K562 (cell line): Measurements from ENCODE around the gene ZMYND8. TPM values are rescaled to one million over a fixed set of nuclear protein-coding genes. Genes with fewer than 3 reads are reported as not detected.

Experiments
- ATAC-seq: fragments of 200-7000 bp; cut with Tn5 transposase; 3 replicates; pipeline ENCODE4 v1.9.1; 2020; ENCODE audit warnings: moderate library complexity
- BruUV-seq: library from RNA; stranded (reverse); fragments of 400-500 nt; replicated peaks from 2 replicates; lab custom pipeline; 2021; lab: Mats Ljungman, UMichigan
- CTCF ChIA-PET: fragments of 300-600 bp; formaldehyde crosslinking; extraction: SDS; loops from one replicate; lab custom pipeline; 2021; ENCODE audit warnings: low intra/inter-chr PET ratio; lab: Yijun Ruan, JAX
- POLR2A ChIA-PET: fragments of 300-600, 350-650 bp; sonication (Branson Sonifier 250); formaldehyde crosslinking; extraction: SDS; loops from one replicate; lab custom pipeline; 2021; ENCODE audit warnings: antibody characterized with exemption, inconsistent platforms; lab: Yijun Ruan, JAX
- DNase-seq, 4 experiments: peaks; one replicate each; pipeline versions ENCODE4 v3.0.0 to v3.0.0-alpha.2; 2011 to 2018; ENCODE audit warnings: low spot score in 3 of 4, mixed read lengths in 3 of 4; ENCODE audit errors: extremely low read depth in 1 of 4
- FAIRE-seq: peaks from 2 replicates; lab custom pipeline; 2011; peaks lifted over from hg19 to GRCh38; lab: Jason Lieb, UNC
- H2AFZ ChIP-seq: 2 replicates; pipeline ENCODE4 v1.6.0; 2011; ENCODE audit warnings: low read depth, low read length, control low read depth, inconsistent platforms
- H3K27ac ChIP-seq: fragments of 200-600 bp; 3 replicates; pipeline ENCODE4 v1.8.0; 2011; ENCODE audit warnings: low read depth, mild to moderate bottlenecking, control low read depth, inconsistent platforms, low read length, moderate library complexity, mixed read lengths; ENCODE audit errors: extremely low read depth
- H3K27me3 ChIP-seq, 2 experiments: fragments of 300-600 bp in 1 of 2; 2 replicates in 1 of 2; 3 replicates in 1 of 2; pipeline versions ENCODE4 v1.6.0 to v1.8.0; 2011; ENCODE audit warnings: inconsistent platforms in 2 of 2, low read length in 2 of 2, mild to moderate bottlenecking in 1 of 2, mixed read lengths in 1 of 2, moderate library complexity in 1 of 2; ENCODE audit not compliant: control insufficient read depth in 2 of 2, insufficient read depth in 2 of 2
- H3K36me3 ChIP-seq: fragments of 300-600 bp; 3 replicates; pipeline ENCODE4 v1.8.0; 2011; ENCODE audit warnings: mild to moderate bottlenecking, low read length, inconsistent platforms; ENCODE audit not compliant: control insufficient read depth, insufficient read depth
- H3K4me1 ChIP-seq, 2 experiments: fragments of 200-600 bp in 1 of 2; replicated peaks in 1 of 2; 2 replicates in 1 of 2; 3 replicates in 1 of 2; pipeline versions ENCODE4 v1.5.1 to v1.8.0; 2011; ENCODE audit warnings: inconsistent platforms in 2 of 2, low read length in 2 of 2, mild to moderate bottlenecking in 1 of 2, mixed read lengths in 1 of 2, moderate library complexity in 1 of 2; ENCODE audit not compliant: control insufficient read depth in 2 of 2, insufficient read depth in 2 of 2
- H3K4me2 ChIP-seq: 2 replicates; pipeline ENCODE4 v1.6.1; 2011; ENCODE audit warnings: low read length, control low read depth, inconsistent platforms, mixed read lengths; ENCODE audit not compliant: insufficient read depth
- H3K4me3 ChIP-seq: fragments of 200-600 bp; sonication (generic), shearing (Covaris generic); 2 replicates; pipeline ENCODE4 v1.5.1; 2016; ENCODE audit warnings: control low read depth, inconsistent platforms
- H3K79me2 ChIP-seq: fragments of 200-600 bp; 3 replicates; pipeline ENCODE4 v1.8.0; 2011; ENCODE audit warnings: low read length, inconsistent platforms; ENCODE audit not compliant: control insufficient read depth, insufficient read depth
- H3K9ac ChIP-seq, 2 experiments: 2 replicates each; pipeline versions ENCODE4 v1.6.0 to v1.6.1; 2011; ENCODE audit warnings: low read depth in 2 of 2, low read length in 2 of 2, control low read depth in 1 of 2, inconsistent platforms in 1 of 2, mild to moderate bottlenecking in 1 of 2, mixed read lengths in 1 of 2; ENCODE audit not compliant: insufficient read depth in 1 of 2
- H3K9me1 ChIP-seq: one replicate; pipeline ENCODE4 v1.6.0; 2011; ENCODE audit warnings: inconsistent platforms, mild to moderate bottlenecking, low read length, moderate library complexity; ENCODE audit not compliant: control insufficient read depth, insufficient read depth
- H3K9me3 ChIP-seq: replicated peaks from 2 replicates; pipeline ENCODE4 v1.5.1; 2011; ENCODE audit warnings: low read depth, low read length, inconsistent platforms; ENCODE audit not compliant: control insufficient read depth, insufficient read depth
- H4K20me1 ChIP-seq: replicated peaks from 2 replicates; pipeline ENCODE4 v1.6.1; 2011; ENCODE audit warnings: low read length, inconsistent platforms, mixed read lengths; ENCODE audit not compliant: control insufficient read depth, insufficient read depth
- CREB5 ChIP-seq: fragments of 250-450 bp; sonication (Bioruptor Pico); IDR thresholded peaks from 2 replicates; pipeline ENCODE4 v1.5.0; 2020; ENCODE audit warnings: mild to moderate bottlenecking
- ETV1 ChIP-seq: fragments of 450-650 bp; conservative IDR thresholded peaks from 2 replicates; pipeline ENCODE4 v1.6.1; 2016; ENCODE audit warnings: missing genetic modification characterization, control low read depth, low read depth, missing compliant biosample characterization
- FOXK1 ChIP-seq: sonication (generic); formaldehyde crosslinking; IDR thresholded peaks from 2 replicates; pipeline ENCODE4 v1.8.0; 2022; ENCODE audit warnings: missing genetic modification reagents, mild to moderate bottlenecking, borderline replicate concordance
- HLTF ChIP-seq: fragments of 450-650 bp; IDR thresholded peaks from 2 replicates; pipeline ENCODE4 v1.6.1; 2016
- MECOM ChIP-seq: fragments of 250-450 bp; sonication (Bioruptor Pico); IDR thresholded peaks from 2 replicates; pipeline ENCODE4 v1.8.0; 2022; ENCODE audit warnings: inconsistent platforms
- NR1H2 ChIP-seq: sonication (generic); formaldehyde crosslinking; IDR thresholded peaks from 2 replicates; pipeline ENCODE4 v1.4.0; 2020; ENCODE audit warnings: mild to moderate bottlenecking, missing genetic modification reagents
- RBM22 ChIP-seq: fragments of 200-400 bp; formaldehyde crosslinking; IDR thresholded peaks from 2 replicates; pipeline ENCODE4 v1.6.1; 2018; ENCODE audit warnings: low read length, low read depth; ENCODE audit not compliant: poor library complexity, severe bottlenecking
- SRF ChIP-seq, 2 experiments: fragments of 250-450, 450-650 bp in 1 of 2; sonication (Bioruptor Pico) in 1 of 2; sonication (generic) in 1 of 2; formaldehyde crosslinking; IDR thresholded peaks; 2 replicates each; pipeline versions ENCODE4 v1.5.0 to v1.5.1; 2020 to 2022; ENCODE audit warnings: mild to moderate bottlenecking in 1 of 2, missing genetic modification reagents in 1 of 2
- SRSF3 ChIP-seq: fragments of 200-400 bp; formaldehyde crosslinking; IDR thresholded peaks from 2 replicates; pipeline ENCODE4 v1.6.1; 2016; ENCODE audit warnings: mild to moderate bottlenecking, low read length, moderate library complexity; ENCODE audit not compliant: insufficient read depth
- SUPT5H ChIP-seq: fragments of 450-650 bp; IDR thresholded peaks from 2 replicates; pipeline ENCODE4 v1.6.1; 2016
- THRB ChIP-seq: fragments of 450-650 bp; formaldehyde crosslinking; conservative IDR thresholded peaks from 2 replicates; pipeline ENCODE4 v1.4.0; 2022; ENCODE audit warnings: mild to moderate bottlenecking, missing genetic modification characterization
- ZBTB11 ChIP-seq, 3 experiments: fragments of 200-800 bp in 1 of 3; fragments of 250-450 bp in 1 of 3; fragments of 450-650 bp in 1 of 3; sonication (Bioruptor Pico) in 1 of 3; sonication (Bioruptor generic) in 1 of 3; formaldehyde crosslinking in 1 of 3; IDR thresholded peaks; 2 replicates each; pipeline versions ENCODE4 v1.6.1 to v1.8.0; 2016 to 2022; ENCODE audit warnings: mild to moderate bottlenecking in 2 of 3, missing genetic modification characterization in 2 of 3, missing compliant biosample characterization in 1 of 3, moderate library complexity in 1 of 3
- ZNF146 ChIP-seq: IDR thresholded peaks from one replicate; pipeline ENCODE4 v1.6.1; 2018; ENCODE audit warnings: missing compliant biosample characterization; ENCODE audit not compliant: unreplicated experiment
- ZNF184 ChIP-seq: sonication (generic); formaldehyde crosslinking; IDR thresholded peaks from 2 replicates; pipeline ENCODE4 v1.5.0; 2020; ENCODE audit warnings: missing genetic modification reagents
- ZNF76 ChIP-seq: fragments of 250-450 bp; sonication (Bioruptor Pico); IDR thresholded peaks from 2 replicates; pipeline ENCODE4 v1.4.0; 2020; ENCODE audit warnings: mild to moderate bottlenecking, moderate library complexity, borderline replicate concordance
- WGBS: fragments of 100-300 bp; shearing (Covaris generic); methylation state at CpG from one replicate; pipeline ENCODE4 v1.1.6; 2016; ENCODE audit warnings: low coverage, mixed read lengths; ENCODE audit not compliant: insufficient coverage; ENCODE audit errors: missing lambda C conversion rate; 5-methylcytosine and 5-hydroxymethylcytosine counted together
- in situ Hi-C: fragments of 300-500 bp; cut with MboI; formaldehyde crosslinking; loops from 4 replicates; pipeline ENCODE4 v1.15.0; 2018; ENCODE audit warnings: inconsistent platforms, mixed read lengths
- intact Hi-C: fragments of 100-400 bp; cut with micrococcal nuclease; formaldehyde crosslinking; loops from 2 replicates; pipeline ENCODE4 v1.14.2; 2022
- polyA plus RNA-seq, 8 experiments: library from polyadenylated mRNA; depleted of rRNA in 4 of 8; stranded (reverse) in 5 of 8; unstranded in 3 of 8; fragments of >200 nt; fragmentation: Nextera tagmentation in 2 of 8; fragmentation: Illumina TruSeq in 1 of 8; extraction: Ambion mirVana in 2 of 8; extraction: Trizol in 1 of 8; gene quantifications; 2 replicates each; pipeline versions ENCODE4 v1.2.1 to v1.2.3, GENCODE V29; 2011 to 2014; ENCODE audit warnings: inconsistent platforms in 1 of 8, missing spikeins in 1 of 8
- total RNA-seq, 7 experiments: library from RNA; depleted of rRNA in 6 of 7; stranded (reverse); fragments of >200 nt in 6 of 7; fragmentation: Illumina TruSeq in 2 of 7; extraction: Trizol in 2 of 7; gene quantifications; 2 replicates each; pipeline versions ENCODE4 v1.2.1 to v1.2.3, GENCODE V29; 2011 to 2021; ENCODE audit warnings: low replicate concordance in 1 of 7
- TF ChIP-seq, protein P1 (sequence below): IDR thresholded peaks from 2 replicates; pipeline ENCODE4 v1.6.1; 2014; ENCODE audit warnings: antibody characterized with exemption

Gene ZMYND8
- total and polyA plus RNA-seq, 9 of the 15 experiments (the other 6 are each of a cell fraction or from before 2014, with no cell fraction given): 31.8 to 148 (median 71.9) TPM

GRCh38 chr20:47276251-47276650, 80.2 kb downstream of the ZMYND8 start:
- H3K4me2 ChIP-seq: no peak overlapping the region
- H3K36me3 ChIP-seq: peaks cover 98% of the 10 kb centered on the region
- peaks cover 2% of the 10 kb centered on the region for H3K9me1 ChIP-seq
- no peak for DNase-seq
- no peaks in the 10 kb centered on the region for H3K9me3 ChIP-seq
- ChIA-PET POLR2A (no interaction called here), CTCF (no interaction called here)
- no TSS peak for BruUV-seq
- no peak for ATAC-seq
- in situ Hi-C loops: no loop called here
- FAIRE-seq: no peak
- 95% methylated on average over 15 of the region's 20 CpGs for WGBS
- intact Hi-C loops: no loop called here
- no peak overlapping the region for H3K27ac ChIP-seq
- H3K4me1 ChIP-seq: peaks cover 5 to 17% of the 10 kb centered on the region in 2 experiments
- peaks cover 94% of the 10 kb centered on the region for H3K79me2 ChIP-seq
- H2AFZ ChIP-seq: no peak overlapping the region
- H3K9ac ChIP-seq: 0 out of 4 replicates have a peak overlapping the region, but pooled peaks of 1 of the 2 experiments have one; percentile 14
- peaks cover 12% of the 10 kb centered on the region for H4K20me1 ChIP-seq
- H3K4me3 ChIP-seq: no peak overlapping the region
- no peaks in the 10 kb centered on the region for H3K27me3 ChIP-seq
- no peak for TF ChIP-seq ZNF184 (CRISPR knock-in tag)
- peak; percentile 88 for TF ChIP-seq RBM22
- peak; percentile 17 for TF ChIP-seq SUPT5H
- TF ChIP-seq NR1H2: no peak
- TF ChIP-seq ETV1 (tag): no peak
- no peak for TF ChIP-seq ZNF146 (CRISPR knock-in tag)
- TF ChIP-seq SRF (CRISPR knock-in tag; IDR thresholded peaks at IDR 0.05): no peak
- no peak for TF ChIP-seq MECOM (CRISPR knock-in tag)
- TF ChIP-seq THRB: no peak
- no peak for TF ChIP-seq CREB5 (CRISPR knock-in tag)
- no peak for TF ChIP-seq FOXK1
- no peak for TF ChIP-seq ZNF76 (CRISPR knock-in tag)
- no peak for TF ChIP-seq SRSF3
- no peak for TF ChIP-seq HLTF
- peak in 1 of 3 experiments; percentile 91; a peak in 2 of 6 replicates for TF ChIP-seq ZBTB11 (CRISPR knock-in tag; IDR thresholded peaks at IDR 0.05)
- TF ChIP-seq, protein P1, sequence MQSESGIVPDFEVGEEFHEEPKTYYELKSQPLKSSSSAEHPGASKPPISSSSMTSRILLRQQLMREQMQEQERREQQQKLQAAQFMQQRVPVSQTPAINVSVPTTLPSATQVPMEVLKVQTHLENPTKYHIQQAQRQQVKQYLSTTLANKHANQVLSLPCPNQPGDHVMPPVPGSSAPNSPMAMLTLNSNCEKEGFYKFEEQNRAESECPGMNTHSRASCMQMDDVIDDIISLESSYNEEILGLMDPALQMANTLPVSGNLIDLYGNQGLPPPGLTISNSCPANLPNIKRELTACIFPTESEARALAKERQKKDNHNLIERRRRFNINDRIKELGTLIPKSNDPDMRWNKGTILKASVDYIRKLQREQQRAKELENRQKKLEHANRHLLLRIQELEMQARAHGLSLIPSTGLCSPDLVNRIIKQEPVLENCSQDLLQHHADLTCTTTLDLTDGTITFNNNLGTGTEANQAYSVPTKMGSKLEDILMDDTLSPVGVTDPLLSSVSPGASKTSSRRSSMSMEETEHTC: no peak
